Fibroblast of skin of abdomen (primary cell): ENCODE data around the gene CHMP2B.
A peak's percentile ranks its signal among the peaks of the same experiment; 100 is the strongest.
"Not testable (repeated sequence)": the region's sequence is repeated elsewhere in the genome, so short reads cannot be mapped to it uniquely, and the experiment has no call there.

Experiments
- DNase-seq: peaks from one replicate; pipeline ENCODE4 v3.0.0-alpha.2; 2013

CHMP2B gene

GRCh38 chr3:87233805-87234204 lies 6.7 kb downstream of the CHMP2B start:
- no peak for DNase-seq

- no peak for DNase-seq
These were observed 9.0 kb downstream of the CHMP2B start for GRCh38 chr3:87236093-87236492.

GRCh38 chr3:87246662-87247429 lies 19.7 kb downstream of the CHMP2B start:
- no peak for DNase-seq

GRCh38 chr3:87247430-87247773 lies 20.3 kb downstream of the CHMP2B start:
- DNase-seq = no peak

GRCh38 chr3:87248231-87248630 lies 21.1 kb downstream of the CHMP2B start:
- DNase-seq = not testable (repeated sequence)

GRCh38 chr3:87248831-87249230 lies 21.7 kb downstream of the CHMP2B start:
- DNase-seq = no peak

GRCh38 chr3:87250009-87250408 lies 22.9 kb downstream of the CHMP2B start:
- no peak for DNase-seq

GRCh38 chr3:87260270-87260669 lies 33.2 kb downstream of the CHMP2B start:
- DNase-seq = peak; percentile 42

GRCh38 chr3:87261925-87262324 lies 34.8 kb downstream of the CHMP2B start:
- no peak for DNase-seq

GRCh38 chr3:87267953-87268645 lies 41.0 kb downstream of the CHMP2B start:
- no peak for DNase-seq

GRCh38 chr3:87268646-87269211 lies 41.6 kb downstream of the CHMP2B start:
- no peak for DNase-seq

- DNase-seq = no peak
These were observed 42.6 kb downstream of the CHMP2B start for GRCh38 chr3:87269723-87270122.

GRCh38 chr3:87270908-87271700 lies 44.0 kb downstream of the CHMP2B start:
- DNase-seq = no peak

- DNase-seq = no peak
These were observed 45.7 kb downstream of the CHMP2B start for GRCh38 chr3:87272718-87273341.

- DNase-seq = no peak
These were observed 49.4 kb downstream of the CHMP2B start, which contains the start of gene POU1F1 for GRCh38 chr3:87276484-87276883. Gene POU1F1 (minus strand): TSS chr3:87276584. CDS start chr3:87276462, 122 bp downstream.

- peak; percentile 24 for DNase-seq
These were observed 59.9 kb downstream of the CHMP2B start for GRCh38 chr3:87287011-87287410.

- DNase-seq = no peak
These were observed 61.3 kb downstream of the CHMP2B start for GRCh38 chr3:87288446-87288845.

- DNase-seq = peak; percentile 39
These were observed 71.1 kb downstream of the CHMP2B start for GRCh38 chr3:87298111-87298718.

- DNase-seq = not testable (repeated sequence)
These were observed 77.9 kb downstream of the CHMP2B start for GRCh38 chr3:87305031-87305430.
